ENCODE measurements around the gene OR9K2.

DNA sequence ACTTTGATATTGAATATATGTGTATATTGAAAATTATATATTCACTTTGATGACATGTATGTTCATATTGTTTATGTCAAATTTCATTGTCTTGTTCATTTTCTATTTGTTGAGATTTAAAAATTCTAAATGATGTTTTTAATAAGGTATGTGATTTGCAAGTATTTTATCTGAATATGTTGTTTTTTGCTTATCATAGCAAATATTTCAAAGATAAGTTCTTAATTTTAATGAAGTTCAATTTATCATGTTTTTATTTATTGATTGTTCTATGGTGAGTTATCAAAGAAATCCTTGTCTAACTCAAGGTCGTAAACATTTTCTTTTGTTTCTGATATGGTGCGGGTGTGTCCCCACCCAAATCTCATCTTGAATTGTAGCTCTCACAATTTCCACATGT is 45.2 kb downstream of the OR9K2 start:
- TF ChIP-seq POLR2A (IDR thresholded peaks at IDR 0.05) (no peak), EP300 (IDR thresholded peaks at IDR 0.05) (no peak)
- TF ChIP-seq, protein P1, sequence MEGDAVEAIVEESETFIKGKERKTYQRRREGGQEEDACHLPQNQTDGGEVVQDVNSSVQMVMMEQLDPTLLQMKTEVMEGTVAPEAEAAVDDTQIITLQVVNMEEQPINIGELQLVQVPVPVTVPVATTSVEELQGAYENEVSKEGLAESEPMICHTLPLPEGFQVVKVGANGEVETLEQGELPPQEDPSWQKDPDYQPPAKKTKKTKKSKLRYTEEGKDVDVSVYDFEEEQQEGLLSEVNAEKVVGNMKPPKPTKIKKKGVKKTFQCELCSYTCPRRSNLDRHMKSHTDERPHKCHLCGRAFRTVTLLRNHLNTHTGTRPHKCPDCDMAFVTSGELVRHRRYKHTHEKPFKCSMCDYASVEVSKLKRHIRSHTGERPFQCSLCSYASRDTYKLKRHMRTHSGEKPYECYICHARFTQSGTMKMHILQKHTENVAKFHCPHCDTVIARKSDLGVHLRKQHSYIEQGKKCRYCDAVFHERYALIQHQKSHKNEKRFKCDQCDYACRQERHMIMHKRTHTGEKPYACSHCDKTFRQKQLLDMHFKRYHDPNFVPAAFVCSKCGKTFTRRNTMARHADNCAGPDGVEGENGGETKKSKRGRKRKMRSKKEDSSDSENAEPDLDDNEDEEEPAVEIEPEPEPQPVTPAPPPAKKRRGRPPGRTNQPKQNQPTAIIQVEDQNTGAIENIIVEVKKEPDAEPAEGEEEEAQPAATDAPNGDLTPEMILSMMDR (IDR thresholded peaks at IDR 0.05) = no peak

Measured in tibial nerve (tissue), 4 donors.